Coronary artery (tissue), 2 donors: ENCODE measurements around the gene ADIPOR2.

ENCODE experiments used
- DNase-seq: peaks from one replicate; pipeline ENCODE4 v3.0.0-alpha.2; 2017; ENCODE audit warnings: low spot score
- H3K27ac ChIP-seq, 2 donors: fragments of 200-600 bp; sonication (generic); one replicate each; pipeline ENCODE4 v1.5.1; 2016 to 2019
- H3K4me3 ChIP-seq: fragments of 200-600 bp; sonication (generic); 2 replicates; pipeline ENCODE4 v1.5.1; 2016; ENCODE audit warnings: mild to moderate bottlenecking, moderate library complexity
- CTCF ChIP-seq: fragments of 200-600 bp; sonication (generic); IDR thresholded peaks from one replicate; pipeline ENCODE4 v1.5.1; 2019; ENCODE audit warnings: antibody characterized with exemption

Gene ADIPOR2

GRCh38 chr12:1797991-1798640, 107.2 kb downstream of the ADIPOR2 start:
- no peak for TF ChIP-seq CTCF
- Histone ChIP-seq H3K27ac (peak overlapping the region in 1 of 2 donors; percentile 83), H3K4me3 (no peak overlapping the region)
- DNase-seq, result peak; percentile 73

- no peak overlapping the region for H3K27ac ChIP-seq
- H3K4me3 ChIP-seq, result no peak overlapping the region
- peak; percentile 75 for DNase-seq
- no peak for TF ChIP-seq CTCF
These were observed 107.8 kb downstream of the ADIPOR2 start for GRCh38 chr12:1798641-1799020.

GRCh38 chr12:1799051-1799881, 108.4 kb downstream of the ADIPOR2 start:
- no peak for TF ChIP-seq CTCF
- peak; percentile 73 for DNase-seq

GRCh38 chr12:1799882-1800400, 109.1 kb downstream of the ADIPOR2 start:
- TF ChIP-seq CTCF, result no peak
- Histone ChIP-seq H3K27ac (no peak overlapping the region), H3K4me3 (no peak overlapping the region)
- DNase-seq, result peak; percentile 69

More at GRCh38 chr12:1799051-1799881, 108.4 kb downstream of the ADIPOR2 start:
- H3K27ac ChIP-seq, result no peak overlapping the region
- no peak overlapping the region for H3K4me3 ChIP-seq

- no peak for TF ChIP-seq CTCF
- no peak overlapping the region for H3K4me3 ChIP-seq
- H3K27ac ChIP-seq, result no peak overlapping the region
- DNase-seq, result peak; percentile 71
These were observed 109.8 kb downstream of the ADIPOR2 start for GRCh38 chr12:1800401-1801302.

GRCh38 chr12:1801303-1801975, 110.6 kb downstream of the ADIPOR2 start:
- H3K27ac ChIP-seq, result no peak overlapping the region
- TF ChIP-seq CTCF, result no peak
- no peak overlapping the region for H3K4me3 ChIP-seq
- DNase-seq, result peak; percentile 53
